ENCODE data around the gene MLXIP. TPM values are rescaled to one million over a fixed set of nuclear protein-coding genes. Genes with fewer than 3 reads are reported as not detected.

The MLXIP gene
- total and polyA plus RNA-seq, 2 of the 8 experiments (the other 6 are each of a cell fraction or from before 2014, with no cell fraction given): 5.5 to 40.5 TPM

DNA sequence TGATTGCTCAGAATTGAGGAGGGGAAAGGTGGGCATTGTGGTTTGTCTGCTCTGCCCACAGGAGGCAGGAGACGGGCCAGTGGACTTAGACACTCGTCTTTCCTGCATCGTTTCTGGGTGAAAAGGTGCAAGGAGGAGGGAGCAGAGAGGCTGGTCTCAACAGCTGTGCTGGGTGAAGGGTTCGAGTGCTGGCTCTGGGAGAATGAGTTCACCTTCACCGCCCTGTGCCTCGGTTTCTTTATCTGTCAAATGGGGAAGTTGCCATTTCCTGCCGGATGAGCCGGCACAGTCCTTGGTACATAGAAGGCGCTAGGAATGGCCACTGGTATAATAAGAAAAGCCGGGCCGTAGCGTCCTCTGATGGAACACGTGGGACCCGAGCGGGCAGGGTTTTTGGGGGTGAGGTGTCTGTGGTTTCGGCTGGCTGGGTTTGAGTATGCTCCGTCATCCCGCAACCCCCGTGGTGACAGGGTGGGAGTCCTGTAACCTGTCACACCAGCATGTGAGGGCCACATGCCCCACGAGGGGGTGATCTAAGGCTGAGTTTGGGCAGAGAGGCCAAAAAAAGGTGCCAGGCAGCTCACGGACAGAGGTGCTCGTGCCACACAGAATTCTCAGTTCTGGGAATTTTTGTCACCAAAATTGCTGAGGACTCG lies 49.5 kb upstream of the MLXIP start:
- ChIA-PET POLR2A (ENCODE audit: partially characterized antibody) (interaction anchor here (1.6 kb wide), 1 partner anchor 8 kb away, joined by 3 read pairs; the partner anchor contains the start of gene BCL7A), CTCF (ENCODE audit: partially characterized antibody) (interaction anchor here (0.5 to 1.8 kb wide), 5 partner anchors 15 to 939 kb away, joined by 3 to 9 read pairs (median 3); no protein-coding TSS in a partner anchor)
- TF ChIP-seq SP4 (IDR thresholded peaks at IDR 0.05; ENCODE audit: low read length): no peak
- no peak overlapping the region for H3K4me2 ChIP-seq (ENCODE audit: insufficient read depth in 1 of 2, low read depth in 2 of 2, low read length in 2 of 2)
- H3K9me3 ChIP-seq (ENCODE audit: insufficient read depth in 2 of 2, low read depth in 1 of 2, low read length in 1 of 2): no peaks in the 10 kb centered on the region
- no peak overlapping the region for H3K4me3 ChIP-seq (ENCODE audit: extremely low read depth in 1 of 4, insufficient read depth in 2 of 4, low read depth in 3 of 4, low read length in 4 of 4)
- no peak overlapping the region for H2BK120ac ChIP-seq (replicated peaks; ENCODE audit: low read depth, low read length)
- H3K79me2 ChIP-seq (ENCODE audit: control insufficient read depth in 1 of 2, insufficient read depth in 2 of 2, low read length in 2 of 2): peaks cover 3 to 49% of the 10 kb centered on the region in 2 experiments
- no peak overlapping the region for H3K14ac ChIP-seq (ENCODE audit: insufficient read length)
- H3K27me3 ChIP-seq (replicated peaks in 1 of 4; ENCODE audit: control insufficient read depth in 3 of 4, extremely low read depth in 1 of 4, insufficient read depth in 3 of 4, low read length in 3 of 4): no peaks in the 10 kb centered on the region; a peak in 1 of 7 replicates
- no peak overlapping the region; the same call in 1 of the 2 replicates for H2BK15ac ChIP-seq (ENCODE audit: low read length)
- no peak overlapping the region for H2AFZ ChIP-seq (ENCODE audit: low read length)
- no peaks in the 10 kb centered on the region for H3K36me3 ChIP-seq (ENCODE audit: control insufficient read depth in 2 of 4, insufficient read depth in 4 of 4, low read length in 3 of 4)
- FAIRE-seq (no peak), DNase-seq (ENCODE audit: low read depth in 1 of 2, low spot score in 2 of 2) (no peak)
- 0 out of 2 replicates have a peak, but pooled peaks cover 1% of the 10 kb centered on the region for H3K23me2 ChIP-seq (ENCODE audit: low read depth, low read length)
- WGBS, 2 experiments (ENCODE audit: extremely low coverage in 1 of 2, insufficient coverage in 1 of 2, insufficient read length in 1 of 2, insufficient replicate concordance in 2 of 2, low coverage in 1 of 2, low lambda C conversion rate in 2 of 2, missing lambda C conversion rate in 1 of 2): 91% methylated on average over 23 of the region's 23 CpGs; no CpG with 5 or more reads in 1 of the 2 experiments
- H3K79me1 ChIP-seq (ENCODE audit: low read depth, low read length): peaks cover 13% of the 10 kb centered on the region
- H4K8ac ChIP-seq (ENCODE audit: extremely low read depth, insufficient read depth, low read length): no peak overlapping the region
- no peak overlapping the region for H3K18ac ChIP-seq (ENCODE audit: extremely low read depth, low read length)
- H3K23ac ChIP-seq (ENCODE audit: insufficient read length): no peak overlapping the region
- no peak overlapping the region for H2AK5ac ChIP-seq (ENCODE audit: low read depth, low read length)
- H2BK12ac ChIP-seq (ENCODE audit: low read depth, low read length): no peak overlapping the region
- H3K56ac ChIP-seq (replicated peaks; ENCODE audit: insufficient read length, low read depth, low read length): no peak overlapping the region
- no peak overlapping the region for H2BK20ac ChIP-seq (ENCODE audit: low read length)
- H3K27ac ChIP-seq (ENCODE audit: low read depth, low read length): no peak overlapping the region
- H3K4ac ChIP-seq (replicated peaks; ENCODE audit: insufficient read length, low read depth, low read length): no peak overlapping the region
- peaks cover 15 to 27% of the 10 kb centered on the region in 2 experiments for H4K20me1 ChIP-seq (replicated peaks in 1 of 2; ENCODE audit: control insufficient read depth in 1 of 2, insufficient read depth in 2 of 2, low read length in 2 of 2)
- no peak overlapping the region for H4K91ac ChIP-seq (replicated peaks; ENCODE audit: insufficient read length, low read length)
- H3K9ac ChIP-seq (replicated peaks in 1 of 4; ENCODE audit: extremely low read depth in 1 of 4, low read depth in 3 of 4, low read length in 3 of 4): no peak overlapping the region
- no peak overlapping the region for H4K5ac ChIP-seq (ENCODE audit: insufficient read length, low read depth, low read length)
- H3K4me1 ChIP-seq (replicated peaks in 1 of 4; ENCODE audit: control insufficient read depth in 3 of 4, insufficient read depth in 4 of 4, low read length in 3 of 4): peaks cover 0 to 9% (median 5%) of the 10 kb centered on the region in 4 experiments; a peak in 6 of 7 replicates
- no peak overlapping the region for H2BK5ac ChIP-seq (ENCODE audit: low read depth, low read length)
